Neural cell (in vitro differentiated cells): ENCODE measurements around the gene DPP6. TPM values are rescaled to one million over a fixed set of nuclear protein-coding genes. Genes with fewer than 3 reads are reported as not detected.

ENCODE experiments used
- H2AFZ ChIP-seq: fragments of 200-600, 300-800 bp; sonication (generic), shearing (Covaris generic); 2 replicates; pipeline ENCODE4 v1.6.0; 2014; ENCODE audit warnings: low read depth, mild to moderate bottlenecking, antibody characterized with exemption, low read length, moderate library complexity
- H3F3A ChIP-seq: fragments of 200-600 bp; shearing (Covaris generic); 2 replicates; pipeline ENCODE4 v1.6.1; 2016; ENCODE audit warnings: mild to moderate bottlenecking, moderate library complexity, mixed read lengths, antibody characterized with exemption, low read length; ENCODE audit not compliant: insufficient read depth, poor library complexity, severe bottlenecking
- H3K27ac ChIP-seq: fragments of 200-600, 300-800 bp; sonication (generic), shearing (Covaris generic); 2 replicates; pipeline ENCODE4 v1.5.1; 2014; ENCODE audit warnings: mild to moderate bottlenecking, low read length, moderate library complexity
- H3K27me3 ChIP-seq: fragments of 300-800, 200-600 bp; sonication (generic), shearing (Covaris generic); 2 replicates; pipeline ENCODE4 v1.6.0; 2014; ENCODE audit warnings: mild to moderate bottlenecking, low read depth, low read length, moderate library complexity; ENCODE audit not compliant: insufficient read depth
- H3K36me3 ChIP-seq: fragments of 300-800, 200-600 bp; sonication (generic), shearing (Covaris generic); 2 replicates; pipeline ENCODE4 v1.5.1; 2014; ENCODE audit warnings: mild to moderate bottlenecking, antibody characterized with exemption, low read length, moderate library complexity; ENCODE audit not compliant: insufficient read depth
- H3K4me2 ChIP-seq: fragments of 300-800, 200-600 bp; sonication (generic), shearing (Covaris generic); 2 replicates; pipeline ENCODE4 v1.6.0; 2014; ENCODE audit warnings: mild to moderate bottlenecking, low read length
- H3K4me3 ChIP-seq: fragments of 300-800, 200-600 bp; sonication (generic), shearing (Covaris generic); 2 replicates; pipeline ENCODE4 v1.5.1; 2014; ENCODE audit warnings: mild to moderate bottlenecking, low read length, moderate library complexity
- H3K79me2 ChIP-seq: fragments of 200-600 bp; shearing (Covaris generic); replicated peaks from 2 replicates; pipeline ENCODE4 v1.6.0; 2014; ENCODE audit warnings: mild to moderate bottlenecking, low read length, moderate library complexity; ENCODE audit not compliant: insufficient read depth
- H3K9ac ChIP-seq: fragments of 300-800, 200-600 bp; sonication (generic), shearing (Covaris generic); 2 replicates; pipeline ENCODE4 v1.6.1; 2016; ENCODE audit warnings: mild to moderate bottlenecking, low read length, mixed read lengths
- H3K9me2 ChIP-seq: fragments of 200-600 bp; shearing (Covaris generic); 2 replicates; pipeline ENCODE4 v1.6.1; 2016; ENCODE audit warnings: mild to moderate bottlenecking, low read length, mixed read lengths; ENCODE audit not compliant: insufficient read depth
- H3K9me3 ChIP-seq: fragments of 200-600, 300-800 bp; sonication (generic), shearing (Covaris generic); 2 replicates; pipeline ENCODE4 v1.6.1; 2016; ENCODE audit warnings: mild to moderate bottlenecking, mixed run types, low read length, moderate library complexity, mixed read lengths
- H4K20me1 ChIP-seq: fragments of 200-600 bp; shearing (Covaris generic); 2 replicates; pipeline ENCODE4 v1.6.1; 2016; ENCODE audit warnings: mild to moderate bottlenecking, mixed run types; ENCODE audit not compliant: insufficient read depth
- CTCF ChIP-seq: fragments of 450-650 bp; IDR thresholded peaks from 2 replicates; pipeline ENCODE4 v1.5.1; 2014; ENCODE audit warnings: antibody characterized with exemption, mild to moderate bottlenecking, moderate library complexity; ENCODE audit not compliant: poor library complexity, severe bottlenecking
- EP300 ChIP-seq: fragments of 450-650 bp; conservative IDR thresholded peaks from 2 replicates; pipeline ENCODE4 v1.6.1; 2014; ENCODE audit warnings: antibody characterized with exemption, mild to moderate bottlenecking, moderate library complexity; ENCODE audit not compliant: poor library complexity, severe bottlenecking
- EZH2 ChIP-seq: fragments of 200-600, 300-800 bp; shearing (Covaris generic), sonication (generic); IDR thresholded peaks from 2 replicates; pipeline ENCODE4 v1.6.1; 2014; ENCODE audit warnings: antibody characterized with exemption, low read length, borderline replicate concordance, mild to moderate bottlenecking; ENCODE audit not compliant: insufficient read depth, poor library complexity, severe bottlenecking
- MXI1 ChIP-seq: fragments of 450-650 bp; conservative IDR thresholded peaks from 2 replicates; pipeline ENCODE4 v1.6.1; 2014; ENCODE audit warnings: antibody characterized with exemption, mild to moderate bottlenecking; ENCODE audit not compliant: poor library complexity, severe bottlenecking
- POLR2AphosphoS5 ChIP-seq: IDR thresholded peaks from 2 replicates; pipeline ENCODE4 v1.6.1; 2012
- RAD21 ChIP-seq: fragments of 450-650 bp; conservative IDR thresholded peaks from 2 replicates; pipeline ENCODE4 v1.6.1; 2014; ENCODE audit warnings: antibody characterized with exemption, mild to moderate bottlenecking, moderate library complexity
- REST ChIP-seq: IDR thresholded peaks from 2 replicates; pipeline ENCODE4 v1.6.1; 2012; ENCODE audit warnings: borderline replicate concordance
- SMC3 ChIP-seq: fragments of 450-650 bp; conservative IDR thresholded peaks from 2 replicates; pipeline ENCODE4 v1.6.1; 2014; ENCODE audit warnings: antibody characterized with exemption, mild to moderate bottlenecking, moderate library complexity; ENCODE audit not compliant: poor library complexity
- TAF1 ChIP-seq: IDR thresholded peaks from 2 replicates; pipeline ENCODE4 v1.6.1; 2012; ENCODE audit warnings: low read depth
- polyA plus RNA-seq: library from polyadenylated mRNA; depleted of rRNA; stranded (reverse); fragments of >200 nt; gene quantifications from 2 replicates; pipeline ENCODE4 v1.2.3, GENCODE V29; 2014

Gene DPP6
- polyA plus RNA-seq, 1 donor from 2014 or later = 20.4 TPM

- no peak overlapping the region for H3K4me2 ChIP-seq
- H3K27me3 ChIP-seq = no peaks in the 10 kb centered on the region
- H3K9me3 ChIP-seq = no peaks in the 10 kb centered on the region
- no peak overlapping the region for H3K4me3 ChIP-seq
- no peaks in the 10 kb centered on the region for H3F3A ChIP-seq
- H3K36me3 ChIP-seq = no peaks in the 10 kb centered on the region
- H3K9ac ChIP-seq = no peak overlapping the region
- H3K27ac ChIP-seq = no peak overlapping the region
- no peaks in the 10 kb centered on the region for H3K79me2 ChIP-seq
- no peak overlapping the region for H2AFZ ChIP-seq
- TF ChIP-seq SMC3 = no peak
- TF ChIP-seq MXI1 = no peak
- TF ChIP-seq EP300 = no peak
- no peak for TF ChIP-seq EZH2
- no peak for TF ChIP-seq POLR2AphosphoS5
- no peak for TF ChIP-seq CTCF
- TF ChIP-seq RAD21 = no peak
- TF ChIP-seq TAF1 = no peak
- no peak for TF ChIP-seq REST
- no peaks in the 10 kb centered on the region for H4K20me1 ChIP-seq
- no peaks in the 10 kb centered on the region for H3K9me2 ChIP-seq
Observed at GRCh38 chr7:154843670-154844237, 791.6 kb downstream of the DPP6 start.

GRCh38 chr7:154844499-154844898, 792.3 kb downstream of the DPP6 start:
- Histone ChIP-seq H3K9ac (no peak overlapping the region), H2AFZ (no peak overlapping the region), H3F3A (no peaks in the 10 kb centered on the region), H3K9me3 (no peaks in the 10 kb centered on the region), H4K20me1 (no peaks in the 10 kb centered on the region), H3K27ac (no peak overlapping the region), H3K9me2 (no peaks in the 10 kb centered on the region), H3K4me2 (no peak overlapping the region), H3K4me3 (no peak overlapping the region), H3K36me3 (no peaks in the 10 kb centered on the region), H3K79me2 (no peaks in the 10 kb centered on the region), H3K27me3 (no peaks in the 10 kb centered on the region)
- TF ChIP-seq RAD21 (no peak), POLR2AphosphoS5 (no peak), TAF1 (no peak), EP300 (no peak), CTCF (no peak), SMC3 (no peak), EZH2 (no peak), MXI1 (no peak), REST (no peak)
